DOHH2 (cell line): ENCODE measurements around the gene TACC2.

ENCODE experiments used
- EZH2phosphoT487 ChIP-seq: fragments of 200-600 bp; sonication (generic); IDR thresholded peaks from 2 replicates; pipeline ENCODE4 v1.6.1; 2017; ENCODE audit warnings: borderline replicate concordance, mild to moderate bottlenecking, antibody characterized with exemption, low read length, moderate library complexity, mixed read lengths
- TF ChIP-seq, protein P1 (sequence below): fragments of 200-600 bp; sonication (generic); IDR thresholded peaks from one replicate; pipeline ENCODE4 v1.5.1; 2014; ENCODE audit warnings: antibody characterized with exemption, mild to moderate bottlenecking, low read depth, low read length; ENCODE audit not compliant: poor library complexity, severe bottlenecking

- TF ChIP-seq, protein P1, sequence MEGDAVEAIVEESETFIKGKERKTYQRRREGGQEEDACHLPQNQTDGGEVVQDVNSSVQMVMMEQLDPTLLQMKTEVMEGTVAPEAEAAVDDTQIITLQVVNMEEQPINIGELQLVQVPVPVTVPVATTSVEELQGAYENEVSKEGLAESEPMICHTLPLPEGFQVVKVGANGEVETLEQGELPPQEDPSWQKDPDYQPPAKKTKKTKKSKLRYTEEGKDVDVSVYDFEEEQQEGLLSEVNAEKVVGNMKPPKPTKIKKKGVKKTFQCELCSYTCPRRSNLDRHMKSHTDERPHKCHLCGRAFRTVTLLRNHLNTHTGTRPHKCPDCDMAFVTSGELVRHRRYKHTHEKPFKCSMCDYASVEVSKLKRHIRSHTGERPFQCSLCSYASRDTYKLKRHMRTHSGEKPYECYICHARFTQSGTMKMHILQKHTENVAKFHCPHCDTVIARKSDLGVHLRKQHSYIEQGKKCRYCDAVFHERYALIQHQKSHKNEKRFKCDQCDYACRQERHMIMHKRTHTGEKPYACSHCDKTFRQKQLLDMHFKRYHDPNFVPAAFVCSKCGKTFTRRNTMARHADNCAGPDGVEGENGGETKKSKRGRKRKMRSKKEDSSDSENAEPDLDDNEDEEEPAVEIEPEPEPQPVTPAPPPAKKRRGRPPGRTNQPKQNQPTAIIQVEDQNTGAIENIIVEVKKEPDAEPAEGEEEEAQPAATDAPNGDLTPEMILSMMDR, result no peak
- no peak for TF ChIP-seq EZH2phosphoT487
Measured at GRCh38 chr10:122281018-122281626, 292.2 kb downstream of the TACC2 start.
